GM18505 (cell line): ENCODE data around the gene SPOP.
"Not testable (repeated sequence)": the region's sequence is repeated elsewhere in the genome, so short reads cannot be mapped to it uniquely, and the experiment has no call there.

Experiments used
- ATAC-seq: cut with Tn5 transposase; IDR thresholded peaks from one replicate; pipeline ENCODE4 v1.9.1; 2021; ENCODE audit not compliant: unreplicated experiment
- POLR2A ChIP-seq: IDR thresholded peaks from 4 replicates; pipeline ENCODE4 v1.6.1; 2011; ENCODE audit warnings: borderline replicate concordance; ENCODE audit not compliant: insufficient read depth, insufficient read length; ENCODE audit errors: extremely low read depth

The SPOP gene

DNA sequence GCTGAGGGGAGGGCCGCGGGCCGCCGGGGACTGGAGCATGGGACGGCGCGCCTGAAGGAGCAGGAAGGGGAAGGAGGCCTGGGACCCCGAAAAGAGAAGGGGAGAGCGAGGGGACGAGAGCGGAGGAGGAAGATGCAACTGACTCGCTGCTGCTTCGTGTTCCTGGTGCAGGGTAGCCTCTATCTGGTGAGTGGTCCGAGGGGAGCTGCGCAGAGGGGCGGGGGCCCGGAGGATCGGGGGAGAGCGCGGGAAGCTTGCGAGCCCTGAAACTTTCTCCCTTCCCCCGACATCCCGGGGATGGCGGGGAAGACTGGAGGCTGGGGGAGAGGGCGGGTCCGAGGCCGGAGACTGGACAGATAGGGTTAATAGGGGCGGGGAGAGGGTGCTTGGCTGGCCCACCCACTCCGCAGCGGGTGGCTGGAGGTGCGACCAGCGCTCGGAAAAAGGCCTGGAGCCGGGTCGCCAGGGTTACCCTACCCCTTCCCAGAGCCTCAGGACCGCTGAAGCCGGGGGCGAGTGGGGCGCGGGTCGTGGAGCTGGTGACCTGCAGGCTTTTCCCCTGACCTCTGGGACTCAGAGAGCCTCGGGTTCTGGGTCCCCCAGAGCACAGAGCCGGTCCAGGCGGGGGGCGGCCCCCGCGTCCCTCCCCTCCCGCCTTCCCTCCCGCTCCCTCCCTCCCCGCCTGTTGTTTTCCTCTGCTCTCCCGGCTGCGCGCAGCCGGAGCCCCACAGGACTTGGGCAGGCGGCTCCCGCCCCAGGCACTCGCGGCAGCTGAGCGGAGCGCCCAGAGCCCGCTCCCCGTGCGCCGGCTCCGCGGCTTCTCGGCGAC lies 101.6 kb downstream of the SPOP start:
- ATAC-seq = no peak
- no peak for TF ChIP-seq POLR2A

DNA sequence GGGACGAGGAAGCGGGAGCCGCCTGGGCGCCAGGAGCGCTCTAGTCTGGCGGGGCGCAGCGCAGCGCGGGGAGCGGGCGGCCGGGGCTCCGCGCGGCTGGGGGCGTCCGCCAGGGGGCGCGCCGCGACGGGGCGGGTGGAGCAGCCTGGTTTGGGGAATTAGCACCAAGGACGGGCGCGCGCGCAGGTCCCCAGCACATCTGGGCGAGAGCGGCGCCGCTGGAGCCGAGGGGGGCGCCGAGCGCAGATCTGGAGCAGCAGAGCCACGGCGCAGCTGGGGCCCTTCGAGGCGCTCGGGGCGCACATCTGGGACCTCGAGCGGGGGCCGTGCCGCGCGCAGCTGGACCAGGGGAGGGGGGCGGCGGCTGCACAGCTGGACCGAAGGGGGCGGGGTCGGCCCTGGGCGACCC lies 102.2 kb downstream of the SPOP start, which contains the start of gene NXPH3:
Gene NXPH3 (plus strand): TSS at position 193 of the 409 bp plus-strand sequence. CDS start 349 bp downstream, outside the sequence.
- TF ChIP-seq POLR2A = no peak
- no peak for ATAC-seq

DNA sequence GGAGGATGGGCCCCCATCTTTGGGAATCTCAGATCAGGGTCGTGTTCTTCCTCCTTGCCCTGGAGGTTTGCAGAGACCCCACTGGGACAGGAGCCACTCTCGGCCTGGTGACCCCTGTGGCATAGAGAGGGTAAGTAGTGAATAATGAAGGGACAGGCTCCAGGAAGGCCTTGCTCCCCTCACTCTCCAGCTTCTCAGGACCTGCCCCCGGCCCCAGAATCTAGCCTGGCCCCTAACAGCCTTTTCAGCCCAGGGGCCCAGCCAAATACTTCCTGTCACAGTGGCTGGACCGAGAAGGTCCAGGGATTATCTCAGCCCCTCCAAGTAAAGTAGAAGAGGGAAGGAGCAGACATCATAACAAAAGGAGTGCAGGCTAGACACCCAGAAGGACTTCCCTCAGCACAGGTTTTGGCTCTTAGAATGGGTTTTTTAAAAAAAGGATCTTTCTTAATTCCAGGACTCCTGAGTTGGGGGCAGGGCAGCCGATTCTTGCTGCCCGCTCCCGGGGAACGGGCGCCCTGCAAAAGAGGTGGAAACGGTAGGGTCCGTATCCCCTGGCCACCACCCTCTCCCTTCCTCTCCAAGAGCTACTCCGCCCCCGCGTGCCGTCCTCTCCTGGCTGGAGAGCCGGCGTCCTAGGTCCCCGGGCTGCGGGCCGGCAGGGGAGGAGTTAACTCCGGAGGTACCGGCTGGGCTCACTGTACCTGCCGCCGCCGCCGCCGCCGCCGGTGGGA lies 102.8 kb downstream of the SPOP start:
- no peak for TF ChIP-seq POLR2A
- no peak for ATAC-seq

DNA sequence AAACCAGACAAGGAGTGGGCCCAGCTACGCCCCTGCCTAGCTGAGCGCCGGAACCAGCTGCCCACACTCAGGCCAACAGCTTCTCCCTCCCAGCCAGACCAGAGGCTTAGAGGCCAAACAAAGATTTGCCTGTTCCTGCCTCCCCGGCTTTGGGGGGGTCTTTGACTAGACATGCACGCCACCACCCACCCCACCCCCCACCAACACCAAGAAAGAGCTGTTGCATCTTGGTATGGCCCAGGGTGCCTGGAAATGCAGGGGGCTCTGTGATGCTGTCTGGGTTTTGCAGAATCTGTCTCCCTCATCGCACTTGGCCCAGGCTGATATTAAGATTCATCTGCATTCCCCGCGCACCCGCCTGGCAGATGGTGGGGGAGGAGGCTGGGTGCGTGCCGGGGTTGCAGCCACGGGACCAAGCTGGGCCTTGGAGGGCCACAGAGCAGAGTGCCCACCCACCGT lies 103.5 kb downstream of the SPOP start:
- no peak for ATAC-seq
- TF ChIP-seq POLR2A = no peak

DNA sequence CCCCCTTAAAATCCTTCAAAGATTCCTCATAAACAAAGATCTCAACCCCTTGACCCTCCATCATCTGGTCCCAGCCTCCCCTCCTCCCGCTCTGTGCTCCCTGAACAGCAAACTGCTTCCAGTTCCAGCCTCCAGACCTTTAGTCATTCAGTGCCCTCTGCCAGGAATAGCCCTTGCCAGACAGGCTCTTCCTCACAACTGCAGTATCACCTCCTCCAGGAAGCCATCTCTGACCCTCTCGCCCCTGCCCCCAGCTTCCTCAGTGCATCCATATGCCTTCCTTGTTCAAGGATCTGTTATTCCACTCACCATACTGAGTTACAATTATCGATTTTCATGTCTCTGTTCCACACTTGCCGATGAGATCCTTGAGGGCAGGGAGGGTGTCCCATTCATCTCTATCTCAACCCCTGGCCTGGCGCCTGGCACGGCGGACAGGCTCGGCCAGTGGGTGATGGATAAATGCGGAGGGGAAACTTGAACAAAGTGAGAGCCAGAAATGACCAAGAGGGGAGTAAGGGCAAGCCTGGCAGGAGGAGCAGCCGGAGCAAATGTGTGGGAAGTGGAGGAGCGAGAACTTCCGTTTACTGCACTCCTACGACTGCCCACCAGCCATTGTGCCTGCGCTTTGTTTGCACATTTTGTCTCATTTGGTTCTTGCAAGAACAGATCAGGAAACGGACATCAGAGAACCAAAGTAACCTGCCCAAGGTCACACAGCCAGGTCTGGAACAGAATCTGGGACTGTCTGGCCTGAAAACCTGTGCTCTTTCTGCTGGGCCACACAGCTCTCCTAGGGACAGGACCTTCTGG lies 104.2 kb downstream of the SPOP start:
- TF ChIP-seq POLR2A = no peak
- ATAC-seq = no peak

DNA sequence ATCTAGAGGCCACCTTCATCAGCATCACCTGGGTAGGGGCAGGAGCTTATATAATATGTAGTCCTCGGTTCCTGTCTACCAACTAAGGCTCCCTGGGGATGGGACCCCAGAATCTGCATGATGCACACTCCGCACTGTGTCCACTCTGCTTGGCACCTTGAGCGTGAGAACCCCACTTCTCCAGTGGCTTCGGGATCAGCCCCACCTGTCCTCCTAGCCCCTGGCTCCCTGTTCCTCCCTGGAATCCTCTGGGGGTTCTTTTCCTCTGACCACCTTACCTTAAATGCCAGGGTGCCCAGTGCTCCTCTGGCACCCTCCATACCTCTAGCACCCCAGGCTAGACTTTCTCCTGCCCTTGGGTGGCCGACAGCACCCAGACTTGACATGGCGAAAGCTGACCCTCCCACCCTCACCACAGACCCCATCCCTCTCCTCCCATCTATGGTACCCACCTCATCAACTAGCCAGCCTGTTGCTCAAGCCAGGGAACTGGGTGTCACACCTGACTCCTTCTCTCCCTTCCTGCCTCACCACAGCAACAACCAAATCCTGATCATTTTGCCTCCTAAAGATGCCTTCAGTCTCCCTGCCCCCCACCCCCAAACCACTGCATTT lies 105.0 kb downstream of the SPOP start:
- ATAC-seq = no peak
- TF ChIP-seq POLR2A = no peak

DNA sequence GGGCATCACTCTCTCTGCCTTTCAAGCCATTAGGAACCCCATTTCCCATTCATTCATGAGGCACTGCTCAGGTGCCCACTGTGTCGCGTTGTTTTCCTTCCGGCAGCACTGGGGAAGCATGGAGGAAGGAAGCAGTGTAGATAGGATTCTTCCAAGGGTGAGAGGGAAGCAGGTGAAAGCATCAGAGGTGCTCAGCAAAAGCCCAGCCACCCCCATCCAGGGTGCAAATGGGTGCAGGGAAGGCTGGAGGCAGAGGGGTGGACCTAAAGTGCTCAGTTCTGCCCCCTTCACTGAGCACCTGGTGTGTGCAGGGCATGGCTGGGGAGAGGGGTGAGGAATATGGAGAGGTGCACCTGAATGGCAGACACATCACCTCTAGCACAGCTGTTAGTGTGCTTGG lies 105.7 kb downstream of the SPOP start:
- TF ChIP-seq POLR2A = no peak
- ATAC-seq = no peak

DNA sequence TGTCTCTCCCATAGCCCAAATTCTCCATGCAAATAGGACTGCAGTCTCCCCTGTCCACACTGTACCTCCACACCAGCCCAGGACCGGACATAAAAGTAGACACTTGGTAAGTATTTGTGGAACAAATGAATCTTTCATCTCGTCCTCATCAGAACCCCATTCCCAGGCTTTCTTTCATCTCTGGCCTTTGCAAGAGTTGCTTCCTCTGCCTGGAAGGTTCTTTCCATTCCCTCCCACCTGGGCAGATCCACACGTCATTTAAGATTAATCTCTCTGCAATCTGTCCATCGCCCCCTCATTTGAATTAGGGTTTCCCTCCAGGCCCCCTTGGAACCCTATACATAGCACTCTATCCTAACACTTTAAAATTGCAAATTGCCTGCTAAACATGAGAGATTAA lies 106.1 kb downstream of the SPOP start:
- ATAC-seq = no peak
- TF ChIP-seq POLR2A = no peak

DNA sequence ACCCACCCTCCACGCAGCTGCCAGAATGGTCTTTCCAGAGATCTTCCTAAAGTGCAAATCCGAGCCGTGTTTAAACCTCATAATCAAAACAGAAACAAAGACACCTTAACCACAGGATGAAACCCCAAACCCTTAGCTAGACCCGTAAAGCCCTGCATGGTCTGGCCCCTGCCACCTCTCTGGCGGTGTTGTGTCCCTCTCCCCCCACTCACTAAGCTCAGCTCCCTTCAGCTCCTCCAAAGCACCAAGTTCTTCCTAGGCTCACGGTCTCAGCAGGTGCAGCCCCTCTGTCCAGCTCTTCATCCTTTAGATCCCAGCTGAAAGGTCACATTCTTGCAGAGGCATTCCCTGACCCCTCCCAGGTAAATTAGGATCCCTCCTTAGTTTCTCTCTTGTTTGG lies 106.6 kb downstream of the SPOP start:
- ATAC-seq = no peak
- TF ChIP-seq POLR2A = no peak

DNA sequence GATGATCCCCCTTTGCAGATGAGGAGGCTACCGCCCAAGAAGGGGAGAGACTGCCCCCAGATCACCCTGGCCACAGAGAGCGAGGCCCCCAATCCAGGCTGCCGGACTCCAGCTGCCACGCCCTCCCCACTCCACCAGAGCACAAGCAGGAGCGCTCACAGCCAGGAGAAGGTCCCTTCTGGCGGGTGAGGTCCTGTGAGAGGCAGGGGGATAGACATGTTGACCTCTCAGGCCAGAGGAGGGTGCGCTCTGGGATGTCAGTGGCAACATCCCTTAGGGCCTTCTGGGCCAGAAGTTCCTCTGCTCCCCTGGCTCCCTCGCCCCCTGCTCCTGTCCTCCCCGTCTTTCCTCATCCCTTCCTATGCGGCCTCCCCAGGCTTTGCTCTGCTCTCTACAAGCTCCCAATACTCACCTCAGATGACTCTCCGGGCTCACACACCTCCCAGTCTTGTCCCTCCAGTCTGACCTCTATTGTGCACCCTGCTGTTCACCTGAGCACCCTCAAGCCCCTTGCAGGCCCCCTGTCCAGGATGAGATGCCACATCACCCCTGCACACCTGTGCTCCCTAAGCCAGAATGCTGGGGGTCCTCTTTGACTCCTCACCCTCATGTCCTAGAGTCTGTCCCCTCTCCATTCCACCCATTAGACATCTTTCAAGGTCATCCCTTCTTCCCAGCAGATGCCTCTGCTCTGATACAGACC lies 107.2 kb downstream of the SPOP start:
- ATAC-seq = no peak
- no peak for TF ChIP-seq POLR2A

DNA sequence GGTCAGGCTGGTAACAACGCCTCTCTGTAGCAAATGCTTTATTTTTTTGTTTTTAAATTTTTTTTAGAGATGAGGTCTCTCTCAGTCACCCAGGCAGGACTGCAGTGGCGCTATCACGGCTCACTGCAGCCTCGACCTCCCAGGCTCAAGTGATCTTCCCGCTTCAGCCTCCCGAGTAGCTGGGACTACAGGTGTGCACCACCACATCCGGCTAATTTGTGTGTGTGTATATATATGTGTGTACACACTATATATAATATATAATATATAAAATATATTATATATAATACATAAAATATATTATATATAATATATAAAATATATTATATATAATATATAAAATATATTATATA lies 109.2 kb downstream of the SPOP start:
- ATAC-seq = not testable (repeated sequence)

DNA sequence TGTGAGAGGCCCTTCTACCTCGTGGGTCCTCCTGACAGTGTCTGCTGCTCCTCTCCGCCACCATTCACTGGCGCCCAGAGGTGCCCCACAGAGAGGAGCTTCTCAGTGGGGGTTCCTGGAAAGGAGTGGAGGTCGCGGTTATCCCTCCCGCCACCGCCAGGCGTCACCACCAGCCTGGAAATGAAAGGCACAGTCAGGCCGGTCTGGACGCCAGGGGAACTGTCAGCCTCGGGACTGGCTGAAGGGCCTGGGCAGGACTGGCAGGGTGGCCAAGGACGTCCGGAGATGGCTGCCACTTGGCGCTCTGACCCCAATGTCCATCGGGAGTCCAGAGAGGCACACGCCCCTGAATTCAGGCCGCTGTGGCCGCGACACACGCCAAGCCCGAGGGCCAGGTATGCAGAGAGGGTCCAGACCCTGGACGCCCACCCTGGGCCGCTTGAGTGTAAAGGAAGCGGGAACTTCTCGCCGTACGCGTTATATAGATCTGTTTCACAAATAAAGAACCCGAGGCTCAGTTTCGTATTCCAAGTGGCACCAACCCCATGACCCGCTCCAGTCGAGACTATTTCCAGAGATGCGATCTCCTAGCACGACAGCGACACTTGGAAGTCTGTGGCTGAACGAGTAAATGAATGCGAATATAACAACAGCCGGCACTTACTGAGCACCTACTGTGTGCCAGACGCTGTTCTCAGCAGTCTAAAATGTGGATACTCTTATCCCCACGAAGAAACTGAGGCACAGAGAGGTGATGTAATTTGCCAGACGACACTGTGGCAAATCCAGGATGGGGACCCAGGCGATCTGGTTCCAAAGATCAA lies 109.8 kb downstream of the SPOP start:
- TF ChIP-seq POLR2A = no peak
- ATAC-seq = peak; percentile 37
